ENCODE measurements around the gene USH1G.

DNA sequence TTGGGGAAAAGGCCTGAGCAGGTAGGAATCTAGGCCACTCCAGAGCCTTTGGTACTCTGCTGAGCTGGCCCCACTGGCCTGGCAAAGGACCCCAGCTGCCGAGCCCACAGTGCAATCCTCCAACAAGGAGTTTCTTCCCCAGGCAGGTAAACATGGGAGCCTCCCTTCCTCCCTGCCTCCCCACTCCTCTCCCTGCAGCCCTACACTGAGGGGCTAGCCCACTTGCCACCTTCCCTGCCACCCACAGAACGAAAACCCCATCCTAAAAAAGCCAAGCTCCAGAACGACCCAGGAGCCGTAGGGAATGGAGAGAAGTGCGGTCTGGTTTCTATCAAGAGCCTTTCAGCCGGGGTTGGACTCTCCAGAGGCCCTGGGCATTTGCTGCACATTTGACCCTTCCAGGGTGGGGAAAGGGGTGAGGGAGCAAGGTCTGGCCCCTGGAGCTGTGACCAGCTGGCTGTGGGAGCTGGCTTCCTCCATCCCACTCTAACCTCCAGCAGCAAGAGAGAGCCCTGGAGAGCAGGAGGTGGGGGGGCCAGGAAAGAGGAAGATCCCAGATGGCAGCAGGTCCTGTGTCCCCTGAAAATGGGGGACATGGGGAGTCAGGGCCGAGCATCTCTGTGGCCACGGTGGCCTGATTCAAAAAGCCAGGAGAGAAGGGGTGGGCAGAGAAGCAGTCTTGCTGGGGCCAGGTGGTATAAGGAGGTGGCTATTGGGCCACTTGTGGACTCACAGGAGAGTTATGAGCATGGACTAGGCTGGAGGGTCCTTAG lies 48.2 kb upstream of the USH1G start:
- TF ChIP-seq, protein P1, sequence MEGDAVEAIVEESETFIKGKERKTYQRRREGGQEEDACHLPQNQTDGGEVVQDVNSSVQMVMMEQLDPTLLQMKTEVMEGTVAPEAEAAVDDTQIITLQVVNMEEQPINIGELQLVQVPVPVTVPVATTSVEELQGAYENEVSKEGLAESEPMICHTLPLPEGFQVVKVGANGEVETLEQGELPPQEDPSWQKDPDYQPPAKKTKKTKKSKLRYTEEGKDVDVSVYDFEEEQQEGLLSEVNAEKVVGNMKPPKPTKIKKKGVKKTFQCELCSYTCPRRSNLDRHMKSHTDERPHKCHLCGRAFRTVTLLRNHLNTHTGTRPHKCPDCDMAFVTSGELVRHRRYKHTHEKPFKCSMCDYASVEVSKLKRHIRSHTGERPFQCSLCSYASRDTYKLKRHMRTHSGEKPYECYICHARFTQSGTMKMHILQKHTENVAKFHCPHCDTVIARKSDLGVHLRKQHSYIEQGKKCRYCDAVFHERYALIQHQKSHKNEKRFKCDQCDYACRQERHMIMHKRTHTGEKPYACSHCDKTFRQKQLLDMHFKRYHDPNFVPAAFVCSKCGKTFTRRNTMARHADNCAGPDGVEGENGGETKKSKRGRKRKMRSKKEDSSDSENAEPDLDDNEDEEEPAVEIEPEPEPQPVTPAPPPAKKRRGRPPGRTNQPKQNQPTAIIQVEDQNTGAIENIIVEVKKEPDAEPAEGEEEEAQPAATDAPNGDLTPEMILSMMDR (IDR thresholded peaks at IDR 0.05): no peak
- TF ChIP-seq POLR2A (IDR thresholded peaks at IDR 0.05) (no peak), POLR2AphosphoS5 (IDR thresholded peaks at IDR 0.05) (no peak)
